ENCODE results near the gene SEMA7A.

SEMA7A gene

DNA sequence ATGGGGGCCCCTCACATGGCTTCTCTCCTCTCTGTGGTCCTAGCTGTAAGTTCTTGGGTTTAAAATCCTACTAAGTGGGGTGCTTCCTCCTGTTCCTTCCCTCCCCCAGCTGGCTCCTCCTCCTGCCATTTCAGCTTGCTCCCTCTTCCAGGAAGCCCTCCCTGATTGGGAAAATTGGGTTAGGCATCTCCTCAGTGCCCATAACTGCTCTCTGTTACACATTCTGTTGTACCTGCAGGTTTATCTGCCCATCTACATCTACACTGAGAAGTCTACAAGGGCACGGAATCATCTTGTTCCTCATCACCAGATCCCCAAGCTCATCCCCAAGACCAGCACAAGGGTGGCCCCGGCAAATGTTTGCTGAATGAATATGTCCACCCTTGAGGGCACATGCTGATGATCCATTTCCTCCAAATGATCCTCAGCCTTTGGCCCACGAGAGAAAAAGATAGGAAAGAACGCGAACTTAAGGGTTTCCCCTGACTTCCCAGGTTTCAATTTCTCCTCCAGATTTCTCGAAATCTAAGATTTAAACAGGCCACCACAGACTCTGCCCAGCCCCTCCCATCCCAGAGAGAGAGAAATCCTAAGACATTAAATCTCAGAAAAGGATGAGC lies 3.9 kb downstream of the SEMA7A start:
- DNase-seq: no peak

DNA sequence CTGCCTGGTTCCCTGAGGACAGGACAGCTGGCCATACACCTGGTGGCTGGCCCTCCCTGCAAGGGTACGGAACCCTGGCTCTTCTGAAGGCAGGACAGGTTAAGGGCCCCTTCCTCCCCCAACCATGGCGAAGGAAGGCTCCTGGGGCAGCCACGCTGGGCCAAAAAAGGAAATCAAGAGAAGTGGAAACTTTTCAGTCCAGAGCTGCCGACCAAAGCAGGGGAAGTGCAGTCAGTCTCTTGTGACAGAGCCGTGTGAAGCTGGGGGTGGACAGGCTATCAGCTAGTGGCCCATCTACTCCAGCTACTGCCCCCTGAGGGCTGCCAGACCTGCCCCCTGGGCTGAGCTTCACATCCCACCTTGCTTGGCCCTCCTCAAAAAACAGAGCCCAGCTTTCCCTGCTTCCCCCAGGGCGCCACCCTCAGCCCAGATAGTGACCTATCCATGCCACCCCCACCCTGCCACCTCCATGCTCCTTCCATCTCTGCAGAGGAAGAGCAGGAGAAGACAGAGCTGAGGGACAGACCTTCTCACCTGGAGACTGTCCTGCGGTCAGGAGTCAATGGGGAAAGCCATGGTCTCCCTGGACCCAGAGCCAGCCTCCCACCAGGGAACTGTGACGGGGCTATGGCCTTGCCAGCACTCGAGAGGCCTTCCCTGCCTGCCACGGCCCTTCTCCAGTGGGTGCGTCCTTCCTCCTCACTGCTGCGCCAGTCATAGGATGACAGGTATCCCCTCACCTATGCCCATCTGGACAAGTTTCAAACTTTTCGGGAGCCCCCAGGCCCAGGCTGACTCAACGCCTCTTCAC lies 4.6 kb downstream of the SEMA7A start:
- no peak for DNase-seq

DNA sequence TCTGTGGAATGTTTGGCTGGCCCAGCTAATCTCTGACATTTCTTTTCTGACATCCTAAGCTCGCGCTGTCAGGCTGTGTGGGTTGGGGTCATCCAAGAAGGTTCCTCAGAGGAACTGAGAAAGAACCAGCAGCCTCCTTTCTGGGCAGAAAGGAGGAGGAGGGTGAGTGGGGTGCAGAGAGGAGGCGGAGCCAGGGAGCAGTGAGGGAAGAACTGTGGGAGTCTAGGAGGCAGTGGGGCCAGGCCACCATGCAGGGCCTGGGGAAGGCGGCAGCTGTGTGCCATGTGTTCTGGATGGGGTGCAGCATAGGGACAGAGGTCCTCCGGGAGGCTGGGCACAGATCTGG lies 5.3 kb downstream of the SEMA7A start:
- no peak for DNase-seq

DNA sequence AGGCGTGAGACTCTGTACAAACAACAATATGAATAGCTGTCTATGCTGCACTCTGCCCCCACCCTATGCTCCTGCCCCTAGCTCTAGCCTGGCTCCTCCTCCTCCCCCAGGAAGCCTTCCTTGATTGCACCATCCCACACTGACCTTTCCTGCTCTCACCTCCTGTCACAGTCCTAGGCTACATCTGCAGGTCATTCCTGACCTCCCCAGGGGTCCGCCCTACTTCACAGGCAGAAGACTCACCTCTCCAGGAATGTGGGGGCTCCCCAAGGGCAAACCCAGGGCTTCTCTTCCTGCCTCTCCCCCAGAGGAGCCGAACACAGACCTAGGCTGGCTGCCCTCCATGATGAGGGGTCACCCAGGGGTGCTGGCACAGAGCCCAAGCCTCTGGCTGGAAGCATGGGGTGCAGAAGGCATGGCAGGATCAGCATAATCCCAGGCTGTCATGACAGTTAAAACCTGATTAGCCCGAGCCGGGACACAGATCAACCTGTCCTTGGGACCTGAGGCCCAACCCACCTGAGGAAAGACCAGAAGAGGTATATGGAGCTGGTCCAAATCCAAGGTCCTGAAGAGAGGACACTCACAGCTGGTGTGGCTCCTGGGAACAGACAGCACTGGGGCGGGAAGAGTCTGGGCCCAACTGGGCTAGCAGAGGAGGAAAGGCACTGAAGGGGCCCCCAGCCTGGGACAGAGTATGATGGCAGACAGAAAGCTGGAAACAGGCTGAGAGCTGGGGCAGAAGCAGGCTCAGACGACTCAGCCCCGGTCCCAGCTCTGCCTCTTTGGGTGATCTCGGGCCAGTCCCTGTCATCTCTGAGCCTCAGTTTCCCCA lies 5.9 kb downstream of the SEMA7A start:
- no peak for DNase-seq

DNA sequence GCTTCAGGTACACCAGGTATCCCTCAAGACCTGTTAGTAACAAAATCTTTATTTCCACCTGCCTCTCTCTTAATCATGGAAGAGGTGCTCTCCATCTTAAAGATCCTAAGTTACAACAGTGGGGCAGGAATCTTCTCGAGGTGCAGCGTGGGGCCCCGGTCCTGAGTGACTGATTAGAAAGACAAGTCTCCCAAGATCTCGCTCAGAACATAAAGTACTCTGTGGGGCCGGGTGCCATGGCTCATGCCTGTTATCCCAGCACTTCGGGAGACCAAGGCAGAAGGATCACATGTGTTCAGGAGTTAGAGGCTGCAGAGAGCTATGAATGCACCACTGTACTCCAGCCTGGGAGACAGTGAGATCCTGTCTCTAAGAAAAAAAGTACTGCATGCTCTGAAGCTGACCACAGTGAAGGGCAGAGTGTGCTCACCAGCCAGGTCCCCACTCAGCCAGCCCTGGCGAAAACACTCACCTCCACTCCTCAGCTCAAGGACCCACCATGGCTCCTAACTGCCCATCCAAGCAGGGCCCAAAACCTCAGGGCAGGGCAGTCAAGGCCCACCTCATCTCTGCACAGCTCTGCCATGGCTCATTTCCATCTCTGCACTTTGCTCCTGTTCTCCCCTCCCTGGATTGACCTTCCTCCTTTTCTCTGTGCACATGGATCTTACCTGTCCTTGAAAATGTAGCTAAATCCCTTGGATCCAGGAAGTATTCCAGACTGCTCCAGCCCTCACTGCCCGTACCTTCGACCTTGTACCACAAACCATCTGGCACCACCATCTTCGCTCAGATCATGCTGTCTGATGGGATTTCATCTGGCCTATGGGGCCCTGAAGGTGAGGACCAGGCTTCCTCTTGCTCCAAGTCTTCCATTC lies 7.1 kb downstream of the SEMA7A start:
- no peak for DNase-seq

DNA sequence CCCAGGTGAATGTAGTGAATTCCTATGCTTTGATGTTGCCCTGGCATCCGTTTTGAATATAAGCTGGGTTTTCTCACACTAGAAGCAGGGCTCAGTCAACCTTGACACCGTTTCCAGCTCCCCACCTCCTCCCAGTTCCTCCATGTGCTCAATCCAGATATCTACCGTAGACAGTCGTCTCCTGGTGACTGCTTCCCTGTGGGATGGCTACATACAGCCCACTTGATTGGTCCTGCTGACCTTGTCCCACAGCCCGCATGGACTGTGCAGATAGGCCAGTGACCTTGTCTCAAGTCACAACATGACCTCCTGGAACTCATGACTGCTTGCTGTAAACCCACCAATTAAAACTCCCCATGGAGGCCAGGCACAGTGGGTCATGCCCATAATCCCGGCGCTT lies 8.1 kb downstream of the SEMA7A start:
- no peak for DNase-seq

DNA sequence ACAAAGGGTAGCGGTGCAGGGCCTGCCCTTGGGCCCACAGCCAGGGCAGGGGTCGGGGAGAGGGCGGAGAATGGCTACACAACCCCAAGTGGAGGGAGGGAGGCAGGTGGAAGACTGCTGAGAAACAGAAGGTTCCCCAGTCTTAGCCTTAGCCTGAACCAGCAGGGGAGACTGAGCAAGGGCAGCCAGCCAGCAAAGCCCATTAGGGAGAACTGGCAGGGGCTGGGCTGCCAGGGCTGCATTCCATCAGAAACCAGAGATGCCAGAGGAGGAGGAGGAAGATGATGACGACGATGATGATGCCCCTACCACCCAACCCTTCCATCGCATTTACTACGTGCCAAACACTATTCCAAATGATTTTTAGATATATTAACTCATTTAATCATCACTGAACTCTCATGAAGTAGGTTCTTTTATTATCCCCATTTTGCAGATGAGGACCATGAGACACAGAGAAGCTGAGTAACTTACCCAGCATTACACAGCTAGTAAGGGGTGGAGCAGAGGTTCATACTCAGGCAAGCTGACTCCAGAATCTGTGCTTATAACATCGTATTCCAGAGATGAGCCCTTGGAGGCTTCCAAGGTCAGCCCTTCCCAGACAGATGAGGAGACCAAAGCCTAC lies 8.7 kb downstream of the SEMA7A start:
- no peak for DNase-seq

DNA sequence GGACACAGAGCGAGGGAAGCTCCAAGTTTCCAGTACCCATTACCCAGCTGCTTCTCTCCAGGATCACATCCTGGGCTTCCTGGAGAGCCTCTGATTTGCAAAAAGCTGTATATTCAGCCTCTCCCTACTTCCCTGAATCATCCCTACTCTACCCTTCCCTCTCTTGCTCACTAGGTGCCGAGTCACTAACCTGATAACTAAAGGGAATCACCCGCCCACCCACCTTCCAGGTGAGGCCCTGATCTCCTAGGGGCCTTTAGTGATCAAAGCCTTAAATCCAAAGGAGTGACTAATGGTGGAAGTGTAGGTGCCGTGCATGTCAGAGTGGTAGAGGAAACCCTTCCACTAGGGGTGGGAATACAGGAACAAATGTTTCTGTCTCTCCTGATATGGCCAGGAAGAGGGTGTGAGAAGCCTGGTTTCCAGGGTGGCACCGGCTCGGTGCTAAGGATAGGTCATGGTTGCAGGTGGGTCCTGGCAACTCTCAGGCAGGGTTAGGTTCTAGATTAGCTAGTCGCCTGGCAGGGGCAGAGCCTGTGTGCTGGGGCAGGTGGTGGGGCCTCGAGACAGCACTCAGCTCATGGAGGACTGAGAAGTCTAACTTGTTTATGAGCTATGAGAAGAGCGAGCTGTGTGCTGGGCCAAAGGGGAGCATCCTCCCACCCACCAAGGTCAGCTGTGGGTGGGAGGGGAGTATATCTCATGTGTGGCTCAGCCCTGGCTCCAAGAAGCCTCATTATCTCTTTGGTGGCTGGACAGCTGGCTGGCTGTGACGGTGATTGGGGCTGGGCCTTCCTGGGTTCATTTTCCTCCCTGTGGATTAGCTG lies 10.1 kb downstream of the SEMA7A start:
- no peak for DNase-seq

DNA sequence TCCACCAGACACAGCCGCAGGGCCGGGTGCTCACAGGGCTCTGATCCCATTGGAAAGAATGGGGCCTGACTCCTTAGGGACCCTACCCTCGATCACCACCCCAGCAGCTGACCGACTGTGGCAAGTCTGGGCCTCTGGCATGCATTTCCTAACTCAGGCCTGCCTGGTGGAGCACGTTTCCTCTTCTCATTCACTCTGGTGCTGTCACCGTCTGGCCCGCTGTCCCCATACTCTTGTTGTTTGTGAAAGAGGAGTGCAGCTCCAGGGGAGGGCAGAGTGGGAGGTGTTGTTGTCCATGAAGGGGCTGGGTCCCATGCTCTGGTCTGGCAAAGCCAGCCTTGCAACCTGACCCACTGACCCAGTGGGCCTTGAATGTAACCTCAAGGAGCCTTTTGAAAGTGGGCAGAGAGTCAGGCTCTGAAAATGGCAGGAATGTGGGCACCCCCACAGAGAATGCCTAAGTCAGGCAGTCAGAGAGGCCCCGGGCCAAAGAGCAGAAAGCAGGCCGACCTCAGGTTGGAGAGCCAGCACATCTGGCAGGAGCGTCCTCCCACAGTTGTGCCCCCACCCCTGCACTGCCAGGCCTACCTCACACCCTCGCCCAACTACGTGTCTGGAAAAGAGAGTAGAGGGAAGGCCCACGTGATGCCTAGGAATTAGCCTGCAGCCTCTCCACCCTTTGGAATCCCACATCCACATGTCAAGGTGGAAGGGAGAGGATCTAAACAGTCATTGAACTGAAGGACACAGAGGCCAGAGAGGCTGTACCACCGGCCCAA lies 10.9 kb downstream of the SEMA7A start:
- no peak for DNase-seq

DNA sequence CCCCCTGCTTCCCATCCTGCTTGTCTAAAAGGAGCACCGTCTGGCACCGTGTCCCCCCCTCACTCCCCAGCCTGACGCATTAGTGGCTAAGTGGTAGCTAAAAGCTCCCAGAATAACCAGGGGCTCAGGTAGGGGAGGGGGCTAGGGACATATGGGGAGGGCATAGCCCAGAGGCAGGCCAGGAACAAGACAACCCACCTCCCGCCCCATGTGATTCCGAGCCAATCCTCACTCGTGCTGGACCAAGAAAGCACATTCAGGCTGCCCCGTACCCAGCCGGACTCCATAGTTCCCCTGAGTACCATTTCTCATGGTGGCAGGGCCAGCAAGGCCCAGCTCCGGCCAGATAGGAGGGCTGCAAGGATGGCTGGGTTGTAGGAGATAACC lies 11.5 kb downstream of the SEMA7A start:
- no peak for DNase-seq

DNA sequence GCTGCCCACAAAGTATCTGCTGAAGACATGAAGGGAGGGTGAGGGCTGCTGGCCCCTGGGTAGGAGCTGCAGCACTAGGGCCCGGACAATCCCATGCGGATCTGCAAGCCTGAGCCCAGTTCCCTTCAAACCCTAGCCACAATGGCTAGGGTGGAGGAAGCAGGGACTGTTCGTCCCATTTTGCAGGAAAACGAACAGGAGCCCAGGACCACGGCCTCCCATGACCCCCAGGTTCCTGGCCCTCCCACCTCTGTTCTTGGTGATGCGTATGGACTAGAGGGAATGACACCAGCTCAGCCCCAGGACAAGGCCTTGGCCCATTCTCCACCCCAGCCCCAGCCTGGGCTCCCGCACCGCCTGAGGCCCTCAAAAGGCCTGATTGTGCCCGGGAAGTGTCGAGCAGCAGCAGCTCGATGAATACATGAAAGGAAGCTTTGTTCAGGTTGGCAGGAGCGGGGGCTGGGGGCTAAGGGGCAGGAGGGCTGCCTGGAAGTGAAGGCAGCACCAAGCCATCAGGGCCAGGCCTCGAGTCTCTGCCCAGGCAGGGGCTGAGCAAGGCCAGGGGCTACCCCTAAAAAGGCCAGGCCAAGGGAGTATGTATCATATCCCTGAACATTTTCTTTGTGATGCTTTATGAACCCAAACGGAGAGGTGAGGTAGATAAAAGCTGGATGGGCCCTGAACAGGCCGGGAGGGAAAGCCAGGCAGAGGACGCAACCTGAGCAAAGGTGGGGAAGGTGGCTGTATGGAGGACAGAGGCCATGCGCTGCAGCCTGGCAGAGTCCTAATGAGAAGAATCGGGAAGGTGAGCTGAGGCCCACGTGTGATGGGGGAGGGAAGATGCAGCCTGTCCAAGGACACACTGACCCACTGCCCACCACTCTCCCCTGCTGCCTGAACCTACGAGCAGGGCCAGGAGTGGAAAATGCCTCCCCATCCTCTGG lies 12.2 kb downstream of the SEMA7A start:
- DNase-seq: no peak

DNA sequence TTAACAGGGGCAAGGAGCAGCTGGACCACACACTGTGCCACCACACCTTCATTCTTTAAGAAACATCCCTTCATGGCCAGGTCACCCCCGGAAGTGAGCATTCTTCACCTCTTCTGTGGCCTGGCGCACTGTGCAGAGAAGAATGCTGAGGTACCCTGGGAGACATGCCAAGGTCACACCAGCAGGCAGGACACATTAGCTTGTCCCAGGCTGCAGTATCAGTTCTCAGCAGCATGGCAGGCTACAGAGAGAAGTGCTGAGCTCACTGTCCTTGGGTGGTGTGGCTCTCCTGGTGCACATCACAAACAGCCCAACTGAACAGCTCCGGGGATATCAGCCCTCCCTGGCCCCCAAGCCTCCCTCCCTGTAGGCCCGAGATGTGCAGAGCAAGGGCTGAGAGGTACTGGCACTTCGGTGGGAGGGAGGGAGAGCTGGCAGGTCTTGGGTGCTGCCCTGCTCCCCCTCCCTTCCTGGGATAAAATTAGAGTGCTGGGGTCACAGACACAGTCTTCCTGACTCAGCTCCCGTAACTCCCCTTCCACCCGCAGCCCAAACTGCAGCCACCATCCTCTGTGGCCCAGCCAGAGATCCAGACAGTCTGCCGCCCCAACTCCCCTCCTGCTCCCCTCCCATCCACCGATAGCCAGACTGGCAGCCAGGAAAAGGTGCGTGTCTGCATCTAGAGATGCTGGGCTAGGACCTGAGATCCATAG lies 13.4 kb downstream of the SEMA7A start:
- no peak for DNase-seq

DNA sequence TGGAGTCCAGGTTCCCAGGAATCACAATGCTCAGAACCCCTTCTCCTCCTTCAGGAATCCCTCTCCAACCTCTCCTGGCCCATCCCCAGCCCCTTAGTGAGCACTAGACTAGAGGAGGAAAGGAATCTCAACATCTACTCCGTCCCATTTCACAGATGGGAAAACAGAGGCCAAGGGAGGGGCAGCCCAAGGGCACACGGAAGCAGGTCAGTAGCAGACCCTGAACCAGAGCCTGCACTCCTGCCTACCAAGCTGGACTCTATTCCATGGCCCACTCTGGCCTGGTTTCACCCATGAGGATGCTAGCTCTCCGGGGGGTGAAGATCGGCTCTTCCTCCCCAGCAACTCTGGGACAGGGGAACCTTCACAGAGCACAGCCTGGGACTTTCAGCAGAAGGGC lies 14.3 kb downstream of the SEMA7A start:
- DNase-seq: no peak

DNA sequence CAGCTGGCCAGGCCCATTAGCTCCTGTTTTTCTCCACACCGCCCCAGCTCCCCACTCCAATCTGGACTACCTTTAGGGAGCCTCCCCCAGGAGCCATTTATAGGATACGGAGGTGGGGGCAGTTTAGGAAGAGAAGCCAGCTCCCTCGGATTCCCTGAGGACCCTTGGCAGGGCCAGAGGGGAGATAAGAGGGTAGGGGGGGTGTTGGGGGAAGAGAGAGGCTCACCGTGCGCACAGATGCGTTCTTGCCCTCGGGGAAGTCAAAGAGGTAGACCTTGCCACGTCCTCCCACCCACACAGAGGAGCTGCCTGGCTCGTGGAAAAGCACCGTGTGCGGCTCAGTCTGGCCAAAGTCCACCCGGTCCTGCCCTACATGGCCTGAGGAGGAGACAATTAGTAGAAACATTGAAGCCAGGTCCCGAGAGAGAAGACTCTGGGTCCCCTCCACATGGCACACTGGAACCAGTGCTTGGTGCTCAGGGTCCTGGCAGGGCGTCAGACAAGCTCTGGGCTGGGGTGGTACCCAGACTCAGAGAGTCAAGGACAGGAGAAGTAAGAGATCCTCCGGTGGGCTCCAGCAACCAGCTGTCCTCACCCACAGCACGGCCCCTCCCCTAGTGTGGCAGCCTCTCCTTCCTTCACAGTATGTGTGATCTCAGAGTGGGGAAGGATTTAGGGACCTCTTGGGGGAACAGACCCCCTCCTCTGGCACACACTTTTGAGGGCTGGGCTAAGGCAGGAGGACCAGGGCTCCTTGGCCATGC lies 15.0 kb downstream of the SEMA7A start:
- DNase-seq: no peak

DNA sequence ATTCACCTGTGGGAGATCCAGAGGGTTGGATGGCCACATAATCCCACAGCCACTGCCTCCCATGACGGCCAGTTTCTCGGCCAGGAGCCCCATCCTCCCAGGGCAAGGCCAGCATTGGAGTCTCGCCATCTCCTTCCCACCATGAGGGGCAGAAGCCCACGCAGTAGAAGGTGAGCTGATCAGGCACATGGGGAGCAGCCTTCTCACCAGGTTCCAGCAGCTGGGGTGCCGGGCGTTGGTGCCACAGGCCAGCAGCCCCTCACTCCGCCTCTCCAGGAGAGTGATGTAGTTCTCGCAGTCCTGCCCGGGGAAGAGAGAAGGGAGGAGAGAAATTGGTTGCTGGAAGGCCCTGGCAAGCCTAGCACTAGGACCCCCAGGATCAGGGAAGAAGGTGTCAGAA lies 16.1 kb downstream of the SEMA7A start:
- DNase-seq: no peak

DNA sequence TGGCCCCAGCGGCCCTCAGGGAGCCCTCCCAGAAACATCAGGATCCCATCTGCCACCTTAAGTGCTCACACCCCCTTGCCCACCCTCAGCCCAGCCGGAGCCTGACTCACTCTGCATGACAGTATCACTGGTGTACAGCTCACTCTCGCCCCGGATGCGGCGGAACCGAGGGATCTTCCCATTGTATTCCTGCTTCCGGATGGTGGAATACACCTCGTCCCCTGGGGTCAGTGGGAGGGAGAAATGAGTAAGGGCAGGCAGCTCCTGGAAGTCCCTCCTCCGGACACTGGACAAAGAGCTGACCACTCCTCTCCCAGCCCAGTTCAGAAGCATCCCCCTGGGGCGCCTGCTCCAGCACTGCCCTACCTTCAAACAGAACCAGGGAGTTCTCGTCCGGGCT lies 16.5 kb downstream of the SEMA7A start:
- no peak for DNase-seq

DNA sequence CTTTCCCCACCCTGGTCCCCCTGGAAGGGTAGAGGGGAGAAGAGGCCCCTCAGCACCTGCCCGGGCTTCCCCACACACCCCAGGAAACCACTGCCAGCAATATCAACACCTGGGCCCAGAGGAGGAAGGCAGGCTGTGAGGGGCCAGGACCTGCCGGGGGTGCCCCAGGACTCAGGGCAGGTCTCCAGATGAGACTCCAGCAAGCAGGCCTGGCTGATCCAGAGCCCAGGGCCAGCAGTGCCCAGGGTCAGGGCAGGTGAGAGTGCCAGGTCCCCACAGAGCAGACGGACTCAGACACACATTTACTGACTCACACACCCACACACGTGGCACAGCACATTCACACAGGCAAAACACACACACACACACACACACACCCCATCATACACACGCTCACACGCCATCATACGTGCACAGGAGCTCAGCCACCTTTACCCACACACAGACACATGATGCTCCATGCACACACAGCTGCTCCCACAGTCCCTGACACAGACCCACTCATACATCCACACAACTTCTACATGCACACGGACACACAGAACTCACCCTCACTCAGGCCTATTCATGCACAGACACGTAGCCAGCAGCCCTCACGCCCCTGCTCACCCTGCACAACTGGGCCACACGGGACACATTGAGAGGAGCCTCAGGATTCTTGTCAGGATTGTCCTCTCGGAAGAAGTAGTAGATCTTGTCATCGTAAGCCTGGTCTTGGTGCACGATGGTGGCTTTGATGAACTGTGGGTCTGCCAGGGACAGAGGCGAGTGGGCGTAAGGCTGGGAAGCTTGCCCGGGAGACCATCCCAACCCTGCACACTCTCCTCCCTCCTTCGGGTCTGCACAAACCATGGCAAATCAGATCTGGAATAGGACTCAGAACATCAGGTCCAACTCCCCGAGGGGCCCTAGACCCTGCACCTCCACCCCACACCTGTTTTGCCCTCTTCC lies 17.5 kb downstream of the SEMA7A start:
- no peak for DNase-seq
